Skeletal muscle tissue (tissue), 4 donors: Measurements from ENCODE around the gene SLC35G4. TPM values are rescaled to one million over a fixed set of nuclear protein-coding genes. Genes with fewer than 3 reads are reported as not detected.

Experiments used
- H3K27ac ChIP-seq: one replicate; pipeline ENCODE4 v1.7.0; 2013; ENCODE audit warnings: mild to moderate bottlenecking, low read depth, low read length, inconsistent platforms
- H3K27me3 ChIP-seq, 3 donors: one replicate each; pipeline ENCODE4 v1.7.0; 2013; ENCODE audit warnings: low read length in 3 of 3; ENCODE audit not compliant: control insufficient read depth in 3 of 3, insufficient read depth in 3 of 3
- H3K36me3 ChIP-seq, 3 donors: one replicate each; pipeline ENCODE4 v1.7.0; 2013; ENCODE audit warnings: low read length in 3 of 3; ENCODE audit not compliant: control insufficient read depth in 3 of 3, insufficient read depth in 3 of 3
- H3K4me1 ChIP-seq, 3 donors: one replicate each; pipeline ENCODE4 v1.7.0; 2013; ENCODE audit warnings: low read length in 3 of 3, mild to moderate bottlenecking in 3 of 3; ENCODE audit not compliant: control insufficient read depth in 3 of 3, insufficient read depth in 3 of 3
- H3K4me3 ChIP-seq, 3 donors: one replicate each; pipeline ENCODE4 v1.7.0; 2013; ENCODE audit warnings: low read length in 3 of 3
- H3K9ac ChIP-seq, 3 donors: one replicate each; pipeline ENCODE4 v1.7.0; 2013; ENCODE audit warnings: low read length in 3 of 3, mild to moderate bottlenecking in 3 of 3, moderate library complexity in 2 of 3, low read depth in 1 of 3
- H3K9me3 ChIP-seq, 3 donors: one replicate each; pipeline ENCODE4 v1.7.0; 2013; ENCODE audit warnings: low read length in 3 of 3; ENCODE audit not compliant: control insufficient read depth in 3 of 3
- total RNA-seq: library from RNA; depleted of rRNA; stranded (reverse); fragments of >200 nt; gene quantifications from one replicate; pipeline ENCODE4 v1.2.3, GENCODE V29; 2014
- donor health status: Osteomylitis.

The SLC35G4 gene
- total RNA-seq, 1 donor from 2014 or later: not detected

DNA sequence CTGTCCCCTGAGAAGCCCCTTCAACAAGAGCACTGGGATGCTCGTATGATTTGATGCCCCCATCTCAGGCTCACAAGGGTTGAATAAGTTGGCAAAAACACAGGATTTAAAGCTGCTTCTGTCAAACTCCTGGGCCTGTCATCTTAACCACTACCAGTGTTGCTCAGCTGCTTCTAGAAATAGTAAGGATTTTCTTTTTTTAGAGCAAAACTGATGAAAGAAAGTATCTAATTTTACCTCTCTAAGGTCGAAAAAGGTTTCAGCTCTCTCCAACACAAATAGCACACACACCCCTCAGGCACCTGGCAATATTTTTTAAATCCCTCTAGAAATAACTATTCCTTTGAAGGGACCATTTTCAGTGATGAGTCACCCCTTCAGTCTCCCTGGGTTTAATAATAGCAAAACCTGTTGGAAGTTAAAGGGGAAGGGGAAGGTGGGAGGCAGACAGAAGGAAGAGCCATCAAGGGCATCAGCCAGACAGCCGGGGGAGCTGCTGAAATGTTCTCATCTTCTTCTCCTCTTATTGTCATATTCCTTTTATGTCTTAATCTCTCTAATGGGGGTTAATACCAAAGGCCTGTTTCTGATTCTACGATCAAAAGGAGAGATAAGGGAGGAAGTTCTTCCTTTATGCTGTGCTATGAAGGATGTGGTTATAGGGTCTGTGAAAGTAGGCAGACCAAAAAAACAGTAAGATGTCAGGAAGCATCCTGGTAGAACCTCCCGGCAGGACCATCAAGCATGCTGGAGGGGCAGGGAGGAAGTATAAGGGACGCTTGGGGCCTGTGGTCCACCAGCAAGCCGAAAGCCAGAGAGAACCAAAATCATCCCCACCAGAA lies 31.9 kb upstream of the SLC35G4 start:
- Histone ChIP-seq H3K27me3 (no peaks in the 10 kb centered on the region), H3K9ac (no peak overlapping the region), H3K9me3 (no peaks in the 10 kb centered on the region), H3K4me1 (no peaks in the 10 kb centered on the region), H3K36me3 (no peaks in the 10 kb centered on the region), H3K27ac (no peak overlapping the region), H3K4me3 (no peak overlapping the region)

DNA sequence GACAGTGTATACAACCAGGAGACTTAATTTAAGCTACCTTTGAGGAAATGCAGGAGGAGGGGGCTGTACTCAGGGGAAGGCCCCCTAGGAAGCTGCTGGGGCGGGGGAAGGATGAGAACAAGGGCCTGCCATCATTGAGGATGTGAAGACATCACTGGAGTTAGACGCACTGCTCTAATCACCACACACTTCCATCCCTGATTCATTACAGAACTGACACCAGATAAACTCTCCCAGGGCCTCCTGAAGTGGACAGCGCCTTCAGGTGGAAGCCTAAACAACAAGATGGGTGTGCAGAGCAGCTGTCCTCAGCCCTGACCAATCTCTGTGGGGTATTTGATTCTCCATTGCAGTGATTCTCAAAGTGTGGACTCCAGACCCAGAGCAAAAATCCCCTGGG lies 30.6 kb upstream of the SLC35G4 start:
- no peak overlapping the region for H3K9ac ChIP-seq
- no peaks in the 10 kb centered on the region for H3K36me3 ChIP-seq
- no peaks in the 10 kb centered on the region for H3K4me1 ChIP-seq
- no peak overlapping the region for H3K4me3 ChIP-seq
- H3K27me3 ChIP-seq: no peaks in the 10 kb centered on the region
- H3K27ac ChIP-seq: no peak overlapping the region
- H3K9me3 ChIP-seq: no peaks in the 10 kb centered on the region

DNA sequence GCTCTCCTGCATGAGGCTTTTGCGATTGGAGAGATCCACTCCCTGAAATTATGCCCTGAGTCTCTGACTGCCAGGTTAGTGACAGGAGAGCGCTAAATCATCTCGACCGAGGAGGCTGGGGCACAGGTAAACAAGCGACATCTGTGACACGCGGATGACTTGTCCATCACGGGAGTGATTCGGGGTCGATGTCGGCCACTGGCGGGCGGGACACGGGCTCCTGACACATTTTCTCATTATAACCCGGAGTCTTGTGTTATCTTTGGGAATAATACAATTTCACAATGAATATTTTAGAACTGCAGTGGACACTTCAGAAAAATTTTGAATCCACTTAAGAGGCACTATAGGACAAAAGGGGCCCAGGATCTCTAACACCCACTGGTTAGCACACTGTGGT lies 29.5 kb upstream of the SLC35G4 start:
- H3K36me3 ChIP-seq: no peaks in the 10 kb centered on the region
- no peak overlapping the region for H3K27ac ChIP-seq
- H3K9me3 ChIP-seq: no peaks in the 10 kb centered on the region
- no peak overlapping the region for H3K9ac ChIP-seq
- no peak overlapping the region for H3K4me3 ChIP-seq
- H3K27me3 ChIP-seq: no peaks in the 10 kb centered on the region
- no peaks in the 10 kb centered on the region for H3K4me1 ChIP-seq

DNA sequence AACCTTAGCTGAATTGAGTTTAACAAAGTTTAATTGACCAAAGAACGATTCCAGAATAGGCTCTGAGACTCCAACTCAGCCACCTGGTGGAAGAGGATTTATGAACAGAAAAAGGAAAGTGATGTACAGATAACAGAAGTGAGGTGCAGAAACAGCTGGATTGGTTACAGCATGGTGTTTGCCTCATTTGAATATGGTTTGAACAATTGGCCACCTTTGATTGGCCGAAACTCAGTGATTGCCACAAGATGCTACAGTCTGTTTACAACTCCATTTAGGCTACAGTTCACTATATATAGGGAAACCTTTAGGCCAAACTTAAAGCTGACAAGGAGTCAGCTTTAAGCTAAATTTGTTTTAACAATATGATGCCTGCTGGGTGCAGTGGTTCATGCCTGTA lies 28.1 kb upstream of the SLC35G4 start:
- no peaks in the 10 kb centered on the region for H3K27me3 ChIP-seq
- no peaks in the 10 kb centered on the region for H3K4me1 ChIP-seq
- H3K9ac ChIP-seq: no peak overlapping the region
- H3K9me3 ChIP-seq: no peaks in the 10 kb centered on the region
- no peak overlapping the region for H3K27ac ChIP-seq
- no peaks in the 10 kb centered on the region for H3K36me3 ChIP-seq
- no peak overlapping the region for H3K4me3 ChIP-seq

DNA sequence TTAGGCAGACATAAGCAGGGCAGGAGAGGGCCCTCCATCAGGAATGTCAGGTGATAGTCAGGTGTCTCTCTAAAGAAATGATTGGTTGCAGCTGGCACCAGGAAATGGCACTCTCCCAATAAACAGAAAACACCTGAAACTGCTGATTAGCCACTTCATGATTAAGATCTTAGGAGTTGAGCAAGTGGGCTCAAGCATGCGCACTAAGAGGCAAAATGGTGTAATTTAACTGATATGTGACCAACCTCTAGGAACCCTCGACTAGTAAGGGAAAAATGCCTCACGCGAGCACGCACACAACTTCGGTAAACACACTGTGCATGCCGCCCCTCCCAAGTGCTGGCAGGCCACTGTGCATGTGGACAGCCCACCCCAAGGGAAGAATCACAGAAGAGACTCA lies 23.8 kb upstream of the SLC35G4 start:
- Histone ChIP-seq H3K4me3 (no peak overlapping the region), H3K36me3 (no peaks in the 10 kb centered on the region), H3K4me1 (no peaks in the 10 kb centered on the region), H3K27ac (no peak overlapping the region), H3K9me3 (no peaks in the 10 kb centered on the region), H3K27me3 (no peaks in the 10 kb centered on the region), H3K9ac (no peak overlapping the region)

DNA sequence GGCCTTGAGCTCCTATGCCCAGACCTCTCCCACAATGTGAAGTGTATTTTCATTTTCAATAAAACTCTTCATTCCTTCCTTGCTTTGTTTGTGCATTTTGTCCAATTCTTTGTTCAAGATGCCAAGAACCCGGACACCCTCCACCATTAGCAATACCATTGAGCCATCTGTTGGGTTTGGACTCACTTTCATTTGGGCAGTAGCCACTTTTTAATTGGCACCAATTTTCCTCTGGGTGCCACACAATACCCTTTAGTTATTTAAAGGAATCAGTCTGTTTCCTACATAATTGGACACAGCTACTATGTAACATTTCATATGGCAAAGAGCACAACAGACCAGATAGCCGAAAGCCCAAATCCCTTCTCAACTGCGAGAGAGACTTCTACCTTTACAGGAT lies 22.5 kb upstream of the SLC35G4 start:
- H3K9ac ChIP-seq: no peak overlapping the region
- H3K9me3 ChIP-seq: no peaks in the 10 kb centered on the region
- H3K36me3 ChIP-seq: no peaks in the 10 kb centered on the region
- H3K27me3 ChIP-seq: no peaks in the 10 kb centered on the region
- no peaks in the 10 kb centered on the region for H3K4me1 ChIP-seq
- H3K4me3 ChIP-seq: no peak overlapping the region
- H3K27ac ChIP-seq: no peak overlapping the region

DNA sequence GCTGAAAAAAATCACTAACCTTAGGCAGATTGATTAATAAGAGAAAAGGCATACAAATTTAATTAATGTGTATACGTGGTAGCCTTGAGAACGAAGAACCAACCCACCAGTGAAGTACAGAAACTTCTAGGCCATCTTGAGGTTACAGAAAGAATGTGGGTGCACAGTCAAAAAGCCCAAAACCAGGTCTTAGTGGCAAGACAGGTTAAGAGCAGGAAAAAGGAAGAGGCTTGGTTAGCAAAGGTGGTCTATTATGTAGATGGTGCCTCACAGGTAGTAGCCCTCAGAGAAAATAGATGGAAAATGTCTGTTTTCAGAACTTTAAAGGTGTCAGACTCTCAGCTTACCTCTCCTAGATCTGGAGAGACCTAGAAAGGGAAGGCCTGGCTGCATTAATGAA lies 22.0 kb upstream of the SLC35G4 start:
- no peak overlapping the region for H3K9ac ChIP-seq
- H3K27ac ChIP-seq: no peak overlapping the region
- no peak overlapping the region for H3K4me3 ChIP-seq
- H3K27me3 ChIP-seq: no peaks in the 10 kb centered on the region
- no peaks in the 10 kb centered on the region for H3K4me1 ChIP-seq
- H3K36me3 ChIP-seq: no peaks in the 10 kb centered on the region
- no peaks in the 10 kb centered on the region for H3K9me3 ChIP-seq

DNA sequence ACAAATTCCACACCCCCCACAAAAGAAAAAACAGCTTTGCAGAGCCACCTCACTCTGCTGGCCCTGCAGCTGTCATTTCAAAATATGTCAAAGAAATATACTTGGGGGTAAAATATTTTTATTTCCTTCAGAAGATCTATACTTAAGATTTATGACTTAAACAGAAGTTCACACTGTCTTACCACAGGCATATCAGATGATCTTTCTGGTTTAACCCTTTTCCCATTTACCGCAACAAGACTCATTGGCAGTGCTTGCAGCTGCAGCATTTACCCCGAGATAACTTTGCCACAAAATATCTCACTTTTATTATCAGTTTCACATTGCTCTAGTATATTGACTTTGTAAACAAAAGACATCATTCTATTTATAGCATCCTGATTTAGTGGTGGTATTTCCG lies 21.6 kb upstream of the SLC35G4 start:
- Histone ChIP-seq H3K4me1 (no peaks in the 10 kb centered on the region), H3K27ac (no peak overlapping the region), H3K9me3 (no peaks in the 10 kb centered on the region), H3K9ac (no peak overlapping the region), H3K27me3 (no peaks in the 10 kb centered on the region), H3K4me3 (no peak overlapping the region), H3K36me3 (no peaks in the 10 kb centered on the region)

DNA sequence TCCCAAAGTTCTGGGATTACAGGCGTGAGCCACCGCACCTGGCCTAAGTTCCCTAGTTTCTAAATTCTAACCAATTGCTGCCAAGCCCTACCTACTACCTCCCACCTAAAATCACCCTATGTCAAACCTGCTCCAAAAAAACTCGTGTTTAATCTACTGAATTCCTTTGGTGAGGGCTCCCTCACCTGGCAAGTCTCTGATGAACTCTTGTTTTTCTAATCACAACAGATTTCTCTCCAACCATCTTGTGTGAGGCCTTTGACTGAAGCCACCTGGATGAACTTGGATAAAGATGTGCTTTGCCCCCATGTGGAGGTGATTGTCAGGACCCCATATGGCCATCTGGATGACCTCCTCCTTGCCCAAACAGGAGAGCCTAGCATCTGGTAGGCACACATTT lies 17.4 kb upstream of the SLC35G4 start:
- Histone ChIP-seq H3K27me3 (no peaks in the 10 kb centered on the region), H3K9me3 (no peaks in the 10 kb centered on the region), H3K4me3 (no peak overlapping the region), H3K27ac (no peak overlapping the region), H3K36me3 (no peaks in the 10 kb centered on the region), H3K9ac (no peak overlapping the region), H3K4me1 (no peaks in the 10 kb centered on the region)

DNA sequence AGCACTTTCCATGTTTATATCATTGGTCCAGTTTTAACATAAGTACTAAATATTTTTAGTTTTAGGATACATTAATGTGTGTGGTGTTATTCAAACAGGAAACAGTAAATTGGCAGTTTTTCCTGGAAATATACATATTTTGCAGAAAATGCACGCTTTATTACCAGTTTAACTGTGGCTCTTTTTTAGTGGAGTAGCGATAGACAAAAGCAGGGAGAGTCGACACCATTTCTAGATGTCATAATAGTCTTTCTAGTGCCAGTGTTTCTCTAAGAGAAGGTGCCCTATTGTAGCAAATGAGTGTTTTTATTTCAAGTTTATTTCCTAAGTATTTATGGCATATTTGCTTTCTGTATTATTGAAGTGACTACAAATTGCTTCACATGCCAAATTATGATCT lies 9.1 kb upstream of the SLC35G4 start:
- H3K4me3 ChIP-seq: no peak overlapping the region
- H3K27me3 ChIP-seq: no peaks in the 10 kb centered on the region
- no peaks in the 10 kb centered on the region for H3K36me3 ChIP-seq
- no peak overlapping the region for H3K27ac ChIP-seq
- no peaks in the 10 kb centered on the region for H3K4me1 ChIP-seq
- peaks cover 0 to 4% (median 0%) of the 10 kb centered on the region in 3 donors for H3K9me3 ChIP-seq
- H3K9ac ChIP-seq: no peak overlapping the region
